Right renal pelvis (tissue), 4 donors: ENCODE results near the gene ZNF813. TPM values are rescaled to one million over a fixed set of nuclear protein-coding genes. Genes with fewer than 3 reads are reported as not detected.
"Not testable (repeated sequence)": the region's sequence is repeated elsewhere in the genome, so short reads cannot be mapped to it uniquely, and the experiment has no call there.

ENCODE experiments used
- DNase-seq, 4 donors: peaks; one replicate each; pipeline ENCODE4 v3.0.0-alpha.2; 2013; ENCODE audit warnings: low read depth in 4 of 4, low spot score in 3 of 4, missing footprints in 1 of 4
- polyA plus RNA-seq, 4 donors: library from polyadenylated mRNA; unstranded; fragments of 120-200 nt; gene quantifications; one replicate each; pipeline ENCODE4 v1.2.1, GENCODE V29; 2013; ENCODE audit not compliant: insufficient read length in 4 of 4

Gene ZNF813
- polyA plus RNA-seq, result 1 to 10 TPM; 5.4 to 8.3 (median 7.1) TPM

DNA sequence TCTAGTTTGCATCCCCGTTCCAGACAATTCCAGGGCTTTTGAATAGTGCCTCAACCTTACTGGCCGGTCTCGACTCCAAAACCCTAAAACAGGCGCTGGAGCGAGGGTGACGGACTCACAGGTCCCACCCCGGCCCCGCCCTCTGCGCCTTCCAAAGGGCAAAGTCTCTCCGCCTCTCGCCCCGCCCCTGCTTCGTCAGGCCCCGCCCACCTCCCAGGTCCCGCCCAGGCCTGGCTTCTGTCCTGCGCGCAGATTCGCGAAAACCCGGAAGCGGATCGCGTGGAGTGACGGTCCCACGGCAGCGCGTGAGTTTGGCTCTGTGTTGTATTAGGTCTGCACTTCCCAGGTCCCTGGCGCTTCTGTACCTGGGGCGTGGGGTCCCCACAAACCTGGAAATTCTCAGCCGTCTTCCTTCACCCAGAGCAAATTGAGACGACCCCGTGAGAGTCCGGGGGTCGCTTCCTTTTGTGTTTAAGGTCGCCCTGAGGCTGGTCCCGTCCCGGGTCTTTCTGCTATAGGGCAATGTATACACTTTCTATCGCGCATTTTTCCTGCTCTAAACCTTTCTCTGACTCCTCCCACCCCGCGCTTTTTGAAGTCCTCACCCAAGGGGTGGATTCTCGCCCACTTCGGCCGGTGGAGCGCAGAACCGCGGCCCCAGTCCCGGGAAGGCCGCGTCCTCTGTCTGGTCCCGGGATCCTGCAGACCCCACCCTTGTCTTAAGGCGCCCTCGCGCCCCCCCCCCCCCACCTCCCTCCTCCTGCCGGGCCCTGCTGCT, at the start of gene ZNF813:
TSS of gene ZNF813 (plus strand) at position 249 of the 778 bp plus-strand sequence. CDS start 16,090 bp downstream, outside the sequence.
- peak; percentile 80 to 89 (median 82) for DNase-seq

DNA sequence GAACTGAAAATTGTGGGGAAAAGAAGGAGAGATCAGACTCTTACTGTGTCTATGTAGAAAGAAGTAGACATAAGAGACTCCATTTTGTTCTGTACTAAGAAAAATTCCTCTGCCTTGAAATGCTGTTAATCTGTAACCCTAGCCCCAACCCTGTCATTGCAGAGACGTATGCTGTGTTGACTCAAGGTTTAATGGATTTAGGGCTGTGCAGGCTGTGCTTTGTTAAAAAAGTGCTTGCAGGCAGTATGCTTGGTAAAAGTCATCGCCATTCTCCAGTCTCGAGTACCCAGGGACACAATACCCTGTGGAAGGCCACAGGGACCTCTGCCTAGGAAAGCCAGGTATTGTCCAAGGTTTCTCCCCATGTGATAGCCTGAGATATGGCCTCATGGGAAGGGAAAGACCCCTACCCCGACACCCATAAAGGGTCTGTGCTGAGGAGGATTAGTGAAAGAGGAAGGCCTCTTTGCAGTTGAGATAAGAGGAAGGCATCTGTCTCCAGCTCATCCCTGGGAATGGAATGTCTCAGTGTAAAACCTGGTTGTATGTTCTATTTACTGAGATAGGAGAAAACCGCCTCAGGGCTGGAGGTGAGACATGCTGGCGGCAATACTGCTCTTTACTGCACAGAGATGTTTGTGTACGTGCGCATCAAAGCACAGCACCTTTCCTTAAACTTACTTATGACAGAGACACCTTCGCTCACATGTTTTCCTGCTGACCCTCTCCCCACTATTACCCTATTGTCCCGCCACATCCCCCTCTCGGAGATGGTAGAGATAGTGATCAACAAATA, 46.8 kb upstream of the ZNF813 start:
- DNase-seq, result not testable (repeated sequence)

DNA sequence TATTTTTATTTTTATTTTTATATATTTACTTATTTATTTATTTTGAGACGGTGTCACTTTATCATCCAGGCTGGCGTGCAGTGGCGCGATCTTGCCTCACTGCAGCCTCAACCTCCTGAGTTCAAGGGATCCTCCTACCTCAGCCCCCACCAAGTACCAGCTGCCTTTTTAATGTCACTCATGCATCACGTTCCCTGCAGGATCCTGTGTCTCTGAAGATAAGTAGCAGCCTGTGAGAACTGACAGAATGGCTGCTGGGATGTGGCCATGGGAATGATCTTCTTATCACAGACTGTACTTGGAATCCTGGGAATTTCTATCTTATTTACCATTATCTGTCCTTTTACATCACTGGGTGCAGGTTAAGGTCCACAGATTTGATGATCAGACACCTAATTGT, 45.0 kb upstream of the ZNF813 start:
- DNase-seq, result no peak

DNA sequence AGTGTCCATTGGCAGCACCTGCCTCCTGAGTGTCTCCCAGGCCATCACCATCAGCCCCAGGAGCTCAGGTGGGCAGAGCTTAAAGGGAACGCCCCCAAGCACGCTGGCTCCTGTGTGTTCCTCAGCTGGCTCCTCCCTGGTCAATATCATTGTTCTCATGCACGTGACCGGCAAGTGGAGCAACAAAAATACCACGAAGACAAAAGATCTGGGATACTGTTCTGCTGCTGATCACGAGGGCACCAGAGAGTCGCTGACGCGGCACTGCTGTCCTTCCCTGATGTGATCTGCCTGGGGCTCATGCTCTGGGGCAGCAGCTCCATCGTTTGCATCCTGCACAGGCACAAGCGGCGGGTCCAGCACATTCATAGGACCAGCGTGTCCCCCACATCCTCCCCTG, 44.5 kb upstream of the ZNF813 start:
- DNase-seq, result not testable (repeated sequence)

DNA sequence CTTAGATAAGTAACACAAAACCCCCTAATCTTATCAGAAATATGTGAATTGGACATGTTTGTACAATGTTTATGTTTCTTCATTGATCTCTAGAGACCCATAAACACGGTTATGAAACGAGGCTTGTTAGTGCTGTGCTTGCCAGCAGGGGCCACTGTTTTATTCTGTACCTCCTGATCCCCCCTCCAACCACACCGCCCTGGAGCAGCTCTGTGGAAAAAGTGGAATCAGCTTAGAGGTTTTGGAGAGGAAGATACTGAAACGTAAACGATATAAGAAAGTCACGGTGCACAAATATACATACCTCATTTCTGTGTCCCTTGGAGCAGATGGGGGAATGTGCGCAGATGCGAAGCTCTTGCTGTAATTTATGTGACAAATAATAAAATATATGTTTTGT, 43.9 kb upstream of the ZNF813 start:
- DNase-seq, result not testable (repeated sequence)

DNA sequence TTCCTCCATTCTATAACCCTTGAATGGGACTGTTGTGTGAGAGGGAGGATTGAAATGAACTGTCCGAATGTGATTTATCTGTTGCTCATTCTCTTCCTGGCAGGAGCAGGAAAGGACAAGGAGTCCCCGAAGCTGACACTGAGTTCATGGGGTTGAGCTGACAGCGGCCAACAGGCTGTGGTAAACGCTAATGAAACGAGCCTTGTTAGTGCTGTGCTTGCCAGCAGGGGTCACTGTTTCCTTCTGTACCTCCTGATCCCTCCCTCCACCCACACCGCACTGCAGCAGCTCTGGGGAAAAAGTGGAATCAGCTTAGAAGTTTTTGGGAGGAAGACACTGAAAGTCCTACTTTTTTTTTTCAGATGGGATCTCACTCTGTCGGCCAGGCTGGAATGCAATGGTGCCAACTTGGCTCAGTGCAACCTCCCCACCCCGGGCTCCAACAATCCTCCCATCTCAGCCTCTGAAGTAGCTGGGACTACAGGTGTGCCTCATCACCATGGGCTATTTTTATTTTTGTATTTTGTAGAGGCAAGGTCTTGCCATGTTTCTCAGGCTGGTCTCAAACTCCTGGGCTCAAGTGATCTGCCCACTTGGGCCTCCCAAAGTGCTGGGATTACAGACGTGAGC, 42.5 kb upstream of the ZNF813 start:
- peak; percentile 65 to 75 (median 67) for DNase-seq

DNA sequence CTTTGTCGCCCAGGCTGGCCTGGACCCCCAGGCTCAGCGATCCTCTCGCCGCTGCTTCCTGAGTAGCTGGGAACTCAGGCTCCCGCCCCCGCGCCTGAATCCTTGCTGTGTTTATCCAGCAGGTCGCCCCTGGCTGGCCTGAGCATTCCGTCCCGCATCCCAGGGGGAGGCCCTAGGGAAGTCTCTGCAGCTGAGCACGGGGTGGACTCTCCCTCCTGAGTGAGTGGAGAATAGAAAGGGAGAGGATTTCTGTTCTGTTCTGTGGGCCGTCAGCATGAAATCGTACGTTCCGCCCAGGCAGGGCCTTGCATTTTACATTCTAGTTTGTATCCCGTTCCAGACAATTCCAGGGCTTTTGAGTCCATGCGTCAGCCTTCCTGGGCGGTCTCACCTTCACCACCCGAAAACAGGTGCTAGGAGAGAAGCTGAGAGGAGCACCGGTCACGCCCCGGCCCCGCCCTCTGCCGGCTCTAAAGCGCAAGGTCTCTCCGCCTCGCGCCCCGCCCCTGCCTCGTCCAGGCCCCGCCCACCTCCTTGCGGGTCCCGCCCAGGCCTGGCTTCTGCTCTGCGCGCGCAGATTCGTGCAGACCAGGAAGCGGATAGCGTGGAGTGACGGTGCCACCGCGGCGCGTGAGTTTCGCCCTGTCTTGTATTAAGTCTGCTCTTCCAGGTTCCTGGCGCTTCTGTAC, 36.0 kb upstream of the ZNF813 start, which contains the start of gene ZNF761:
TSS of gene ZNF761 (plus strand) at position 586 of the 689 bp plus-strand sequence. CDS start 15,285 bp downstream, outside the sequence.
- peak; percentile 77 to 86 (median 82) for DNase-seq

DNA sequence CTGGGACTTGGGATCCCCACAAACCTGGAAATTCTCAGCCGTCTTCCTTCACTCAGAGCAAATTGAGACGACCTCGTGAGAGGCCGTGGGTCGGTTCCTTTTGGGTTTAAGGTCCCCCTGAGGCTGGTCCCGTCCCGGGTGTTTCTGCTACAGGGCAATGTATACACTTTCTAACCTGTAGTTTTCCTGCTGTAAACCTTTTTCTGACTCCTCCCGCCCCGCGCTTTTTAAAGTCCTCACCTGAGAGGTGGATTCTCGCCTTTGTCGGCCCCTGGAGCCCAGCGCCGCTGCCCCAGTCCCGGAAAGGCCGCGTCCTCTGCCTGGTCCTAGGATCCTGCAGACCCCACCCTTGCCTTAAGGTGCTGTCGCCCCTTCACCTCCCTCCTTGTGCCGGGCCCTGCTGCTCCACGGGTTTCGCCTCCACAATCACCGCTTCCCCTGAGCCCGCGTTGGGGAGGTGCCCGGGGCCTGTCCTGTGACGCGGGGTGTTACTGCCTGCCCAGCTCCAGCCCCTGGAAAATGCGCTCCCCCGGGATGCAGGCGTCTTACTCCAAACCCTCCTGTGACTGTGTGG, 35.4 kb upstream of the ZNF813 start:
- no peak for DNase-seq

DNA sequence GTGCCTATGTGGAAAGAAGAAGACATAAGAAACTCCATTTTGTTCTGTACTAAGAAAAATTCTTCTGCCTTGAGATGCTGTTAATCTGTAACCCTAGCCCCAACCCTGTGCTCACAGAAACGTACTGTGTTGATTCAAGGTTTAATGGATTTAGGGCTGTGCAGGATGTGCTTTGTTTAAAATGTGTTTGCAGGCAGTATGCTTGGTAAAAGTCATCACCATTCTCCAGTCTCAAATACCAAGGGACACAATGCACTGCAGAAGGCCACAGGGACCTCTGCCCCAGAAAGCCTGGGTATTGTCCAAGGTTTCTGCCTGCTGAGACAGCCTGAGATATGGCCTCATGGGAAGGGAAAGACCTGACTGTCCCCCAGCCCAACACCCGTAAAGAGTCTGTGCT, 23.7 kb upstream of the ZNF813 start:
- DNase-seq, result not testable (repeated sequence)

DNA sequence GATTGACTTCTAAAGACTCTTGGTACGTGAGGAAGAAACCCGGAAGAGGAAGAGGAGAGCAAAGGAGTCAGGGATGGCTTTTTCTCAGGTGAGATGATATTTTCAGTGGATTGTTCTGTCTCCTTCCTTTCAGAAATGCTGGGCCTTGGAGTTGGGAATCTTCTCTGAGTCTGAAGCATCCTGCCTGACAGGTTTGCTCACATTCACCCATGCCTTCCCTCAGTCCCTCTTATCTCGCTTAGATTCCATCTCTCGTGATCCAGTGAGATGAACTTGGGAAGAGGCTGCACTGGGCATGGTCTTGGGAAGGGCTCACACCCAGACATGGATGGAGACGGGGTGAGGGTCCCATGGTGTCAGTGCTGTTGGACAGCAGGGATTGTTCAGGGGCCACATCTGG, 20.3 kb upstream of the ZNF813 start:
- DNase-seq, result not testable (repeated sequence)

DNA sequence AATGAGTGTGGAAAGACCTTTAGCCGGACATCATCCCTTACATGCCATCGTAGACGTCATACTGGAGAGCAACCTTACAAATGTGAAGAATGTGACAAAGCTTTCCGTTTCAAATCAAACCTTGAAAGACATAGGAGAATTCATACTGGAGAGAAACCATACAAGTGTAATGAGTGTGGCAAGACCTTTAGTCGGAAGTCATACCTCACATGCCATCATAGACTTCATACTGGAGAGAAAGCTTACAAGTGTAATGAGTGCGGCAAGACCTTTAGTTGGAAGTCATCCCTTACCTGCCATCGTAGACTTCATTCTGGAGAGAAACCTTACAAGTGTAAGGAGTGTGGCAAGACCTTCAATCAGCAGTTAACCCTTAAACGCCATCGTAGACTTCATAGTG, 11.7 kb upstream of the ZNF813 start:
- no peak for DNase-seq

DNA sequence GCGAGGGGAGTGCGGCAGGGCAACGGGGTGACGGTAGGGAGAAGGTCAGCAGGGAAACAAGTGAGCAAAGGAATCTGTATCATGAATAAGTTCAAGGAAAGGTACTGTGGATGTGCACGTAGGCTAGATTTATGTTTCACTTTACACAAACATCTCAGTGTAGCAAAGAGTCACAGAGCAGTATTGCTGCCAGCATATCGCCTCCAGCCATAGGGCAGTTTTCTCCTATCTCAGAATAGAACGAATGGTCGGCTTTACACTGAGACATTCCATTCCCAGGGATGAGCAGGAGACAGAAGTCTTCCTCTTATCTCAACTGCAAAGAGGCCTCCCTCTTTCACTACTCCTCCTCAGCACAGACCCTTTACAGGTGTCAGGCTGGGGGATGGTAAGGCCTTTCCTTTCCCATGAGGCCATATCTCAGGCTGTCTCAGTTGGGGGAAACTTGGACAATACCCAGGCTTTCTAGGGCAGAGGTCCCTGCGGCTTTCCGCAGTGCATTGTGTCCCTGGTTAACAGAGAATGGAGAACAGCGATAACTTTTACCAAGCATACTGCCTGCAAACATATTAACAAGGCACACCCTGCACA, 7.3 kb upstream of the ZNF813 start:
- not testable (repeated sequence) for DNase-seq

DNA sequence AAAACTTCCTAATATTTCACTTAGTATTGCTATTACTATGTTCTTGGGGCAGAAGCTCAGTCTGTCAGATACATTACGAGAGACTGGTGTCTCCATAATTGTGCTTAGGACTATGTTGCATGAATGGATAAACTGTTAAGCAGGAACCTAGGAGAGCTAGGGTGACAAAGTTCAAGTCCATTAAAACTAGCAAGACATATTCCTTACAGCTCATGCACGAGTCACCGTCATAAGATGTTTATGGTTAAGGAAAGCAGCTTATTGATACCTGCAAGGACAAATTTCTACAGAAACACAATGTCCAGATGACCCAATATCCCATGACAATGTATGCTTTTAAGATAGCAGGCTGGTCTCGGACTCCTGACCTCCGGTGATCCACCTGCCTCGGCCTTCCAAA, 5.7 kb upstream of the ZNF813 start:
- no peak for DNase-seq

DNA sequence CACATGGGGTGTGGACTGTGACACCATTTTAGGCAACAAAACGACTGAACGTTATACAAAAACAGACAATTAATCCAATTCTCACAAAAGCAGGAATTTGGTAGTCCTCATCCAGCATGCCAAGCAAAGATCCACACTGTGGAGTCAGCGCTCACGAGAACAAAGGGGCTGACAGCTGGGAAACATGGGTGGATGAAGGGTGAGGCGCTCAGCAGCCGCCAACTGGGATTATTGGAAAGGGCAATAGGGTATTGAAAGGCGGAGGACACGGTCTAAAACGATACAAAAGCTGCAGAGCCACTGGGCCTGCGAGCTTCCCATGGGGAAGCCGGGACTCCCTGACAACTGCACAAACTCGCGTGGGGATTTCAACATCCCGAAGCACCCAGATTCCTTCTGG, 4.7 kb upstream of the ZNF813 start:
- DNase-seq, result no peak

DNA sequence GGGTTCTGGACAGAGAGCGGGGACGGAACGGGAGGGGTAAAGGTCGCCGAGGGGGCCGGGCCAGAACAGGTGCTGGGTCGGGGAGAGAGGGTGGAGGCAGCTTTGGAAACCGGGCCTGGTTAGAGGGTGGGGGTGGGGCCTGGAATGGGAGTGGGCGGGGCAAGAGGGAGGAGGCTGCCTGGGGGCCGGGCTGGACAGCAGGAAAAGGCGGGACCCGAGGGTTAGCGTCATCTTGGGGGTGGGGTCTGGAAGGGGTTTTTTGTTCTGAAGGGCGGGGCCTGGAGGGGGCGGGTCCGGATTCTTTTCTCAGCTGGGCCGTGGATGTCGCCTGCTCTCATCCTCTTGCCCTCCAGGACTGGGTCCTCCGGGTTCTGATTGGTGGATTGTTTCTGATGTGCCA, 4.3 kb upstream of the ZNF813 start:
- peak in 2 of 4 donors; percentile 11 to 22 for DNase-seq

DNA sequence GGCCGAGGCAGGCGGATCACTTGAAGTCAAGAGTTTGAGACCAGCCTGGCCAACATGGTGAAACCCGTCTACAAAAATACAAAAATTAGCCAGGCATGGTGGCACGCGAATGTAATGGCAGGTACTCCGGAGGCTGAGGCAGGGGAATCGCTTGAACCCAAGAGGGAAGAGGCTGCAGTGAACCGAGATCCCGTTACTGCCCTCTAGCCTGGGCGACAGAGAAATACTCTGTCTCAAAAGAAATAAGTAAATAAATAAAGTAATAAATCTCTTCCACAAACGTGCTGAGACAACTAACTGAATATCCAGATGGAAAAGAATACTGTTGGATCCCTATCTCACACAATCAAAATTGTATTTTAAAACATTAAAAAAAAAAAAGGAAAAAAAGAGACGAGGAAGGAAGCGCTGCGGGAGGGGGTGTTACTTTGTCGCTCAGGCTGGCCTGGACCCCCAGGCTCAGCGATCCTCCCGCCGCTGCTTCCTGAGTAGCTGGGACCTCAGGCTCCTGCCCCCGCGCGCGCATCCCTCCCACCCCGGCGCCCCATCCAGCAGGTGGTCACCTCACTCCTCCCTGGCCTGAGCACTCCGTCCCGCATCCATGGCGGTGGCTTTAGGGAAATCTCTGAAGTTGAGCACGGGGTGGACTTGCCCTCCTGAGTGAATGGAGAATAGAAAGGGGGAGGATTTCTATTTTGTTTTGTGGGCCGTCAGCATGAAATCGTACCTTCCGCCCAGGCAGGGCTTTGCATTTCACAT, 628 bp upstream of the ZNF813 start:
- peak in 1 of 4 donors; percentile 5 for DNase-seq

DNA sequence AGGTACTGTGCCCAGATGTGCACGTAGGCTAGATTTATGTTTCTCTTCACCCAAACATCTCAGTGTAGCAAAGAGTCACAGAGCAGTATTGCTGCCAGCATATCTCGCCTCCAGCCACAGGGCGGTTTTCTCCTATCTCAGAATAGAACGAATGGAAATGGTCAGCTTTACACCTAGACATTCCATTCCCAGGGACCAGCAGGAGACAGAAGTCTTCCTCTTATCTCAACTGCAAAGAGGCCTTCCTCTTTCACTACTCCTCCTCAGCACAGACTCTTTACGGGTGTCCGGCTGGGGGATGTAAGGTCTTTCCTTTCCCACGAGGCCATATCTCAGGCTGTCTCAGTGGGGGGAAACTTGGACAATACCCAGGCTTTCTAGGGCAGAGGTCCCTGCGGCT, 1.1 kb downstream of the ZNF813 start:
- not testable (repeated sequence) for DNase-seq

DNA sequence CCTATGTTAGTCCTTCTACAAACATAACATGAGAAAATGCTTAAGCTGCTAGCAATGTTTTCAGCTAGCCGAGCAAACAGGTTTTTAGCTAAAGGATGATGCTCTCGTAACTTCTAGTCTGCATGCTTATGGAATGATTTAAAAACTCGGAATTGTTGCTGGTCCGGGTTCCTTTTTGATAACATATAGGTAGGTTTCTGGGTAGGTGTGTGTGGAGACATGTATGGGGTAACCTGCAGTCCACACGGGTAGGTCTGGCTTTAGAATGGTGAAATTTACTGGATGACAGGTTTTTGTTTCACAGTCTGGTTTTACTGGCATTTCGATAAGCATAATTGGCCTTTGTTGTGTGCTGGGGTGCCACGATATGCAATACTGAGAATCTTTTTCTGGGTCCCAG, 4.4 kb downstream of the ZNF813 start:
- no peak for DNase-seq

DNA sequence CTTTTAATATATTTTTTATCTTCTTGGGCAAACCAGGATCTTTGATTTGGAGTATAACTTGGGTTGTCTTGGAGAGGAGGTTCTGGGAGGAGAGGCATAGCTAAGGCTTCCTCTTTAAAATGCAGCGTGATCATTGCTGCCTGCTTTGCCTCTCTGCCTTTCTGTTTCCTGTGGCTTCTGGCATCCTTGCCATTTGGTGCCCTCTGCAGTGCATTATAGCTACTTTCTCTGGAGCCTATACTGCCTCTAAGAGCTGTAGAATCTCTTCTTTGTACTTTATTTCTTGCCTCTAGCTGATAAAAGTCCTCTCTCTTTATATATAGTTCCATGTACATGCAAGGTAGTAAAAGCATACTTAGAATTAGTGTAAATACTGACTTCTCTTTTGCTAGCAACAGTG, 7.3 kb downstream of the ZNF813 start:
- DNase-seq, result not testable (repeated sequence)
